Endodermal cell (in vitro differentiated cells): ENCODE results near the gene VSTM2B. TPM values are rescaled to one million over a fixed set of nuclear protein-coding genes. Genes with fewer than 3 reads are reported as not detected.

Experiments
- DNase-seq: peaks from one replicate; pipeline ENCODE4 v3.0.0-alpha.2; 2017
- H3K27ac ChIP-seq: 2 replicates; pipeline ENCODE4 v1.5.1; 2013; ENCODE audit warnings: mild to moderate bottlenecking, low read depth, low read length, moderate library complexity
- H3K27me3 ChIP-seq: 2 replicates; pipeline ENCODE4 v1.6.1; 2013; ENCODE audit warnings: mild to moderate bottlenecking, low read length, moderate library complexity; ENCODE audit not compliant: insufficient read depth, control insufficient read depth, poor library complexity, severe bottlenecking
- H3K36me3 ChIP-seq: 2 replicates; pipeline ENCODE4 v1.7.0; 2013; ENCODE audit warnings: mild to moderate bottlenecking, low read length, moderate library complexity; ENCODE audit not compliant: control insufficient read depth, insufficient read depth
- H3K4me1 ChIP-seq: one replicate; pipeline ENCODE4 v1.7.0; 2013; ENCODE audit warnings: low read length; ENCODE audit not compliant: control insufficient read depth, insufficient read depth
- H3K4me3 ChIP-seq: 2 replicates; pipeline ENCODE4 v1.5.1; 2013; ENCODE audit warnings: mild to moderate bottlenecking, low read length, moderate library complexity
- H3K9ac ChIP-seq: 2 replicates; pipeline ENCODE4 v1.6.1; 2013; ENCODE audit warnings: mild to moderate bottlenecking, low read length, moderate library complexity; ENCODE audit not compliant: poor library complexity, severe bottlenecking; ENCODE audit errors: extremely low read depth
- H3K9me3 ChIP-seq: 2 replicates; pipeline ENCODE4 v1.6.1; 2013; ENCODE audit warnings: mild to moderate bottlenecking, low read length, moderate library complexity; ENCODE audit not compliant: control insufficient read depth
- H3K27ac Mint-ChIP-seq: 2 replicates; pipeline ENCODE4 v1.8.0; 2020; ENCODE audit warnings: mixed read lengths
- H3K27me3 Mint-ChIP-seq: 2 replicates; pipeline ENCODE4 v1.8.0; 2021; ENCODE audit warnings: mild to moderate bottlenecking, mixed read lengths; ENCODE audit not compliant: insufficient read depth
- H3K36me3 Mint-ChIP-seq: 2 replicates; pipeline ENCODE4 v1.8.0; 2020; ENCODE audit warnings: low read depth, mixed read lengths
- H3K4me1 Mint-ChIP-seq: 2 replicates; pipeline ENCODE4 v1.8.0; 2020; ENCODE audit warnings: mixed read lengths
- H3K4me3 Mint-ChIP-seq: 2 replicates; pipeline ENCODE4 v1.8.0; 2020; ENCODE audit warnings: mild to moderate bottlenecking, moderate library complexity, mixed read lengths
- H3K9me3 Mint-ChIP-seq: 2 replicates; pipeline ENCODE4 v1.8.0; 2020; ENCODE audit warnings: mild to moderate bottlenecking, mixed read lengths
- WGBS, 2 experiments: methylation state at CpG; one replicate each; pipeline versions ENCODE4 v1.1.5 to v1.1.7; 2013; ENCODE audit warnings: missing lambda C conversion rate in 2 of 2, mixed read lengths in 1 of 2; ENCODE audit not compliant: insufficient coverage in 1 of 2, insufficient read length in 1 of 2; 5-methylcytosine and 5-hydroxymethylcytosine counted together
- total RNA-seq, 2 donors: library from RNA; stranded (reverse); fragmentation: NEBNext Ultra II Directional in 1 of 2; extraction: Animal tissue kit (Norgen Biotek cat#: 25700) in 1 of 2; gene quantifications; 2 replicates in 1 of 2; 3 replicates in 1 of 2; pipeline ENCODE4 v1.2.1, GENCODE V29; 2021
- TF ChIP-seq, protein P1 (sequence below): fragments of 200-600 bp; sonication (generic); conservative IDR thresholded peaks from 2 replicates; pipeline ENCODE4 v1.5.0; 2021; ENCODE audit warnings: antibody characterized with exemption, mild to moderate bottlenecking

VSTM2B gene
- total RNA-seq, 2 donors from 2014 or later: 0.18 TPM; not detected in 1

DNA sequence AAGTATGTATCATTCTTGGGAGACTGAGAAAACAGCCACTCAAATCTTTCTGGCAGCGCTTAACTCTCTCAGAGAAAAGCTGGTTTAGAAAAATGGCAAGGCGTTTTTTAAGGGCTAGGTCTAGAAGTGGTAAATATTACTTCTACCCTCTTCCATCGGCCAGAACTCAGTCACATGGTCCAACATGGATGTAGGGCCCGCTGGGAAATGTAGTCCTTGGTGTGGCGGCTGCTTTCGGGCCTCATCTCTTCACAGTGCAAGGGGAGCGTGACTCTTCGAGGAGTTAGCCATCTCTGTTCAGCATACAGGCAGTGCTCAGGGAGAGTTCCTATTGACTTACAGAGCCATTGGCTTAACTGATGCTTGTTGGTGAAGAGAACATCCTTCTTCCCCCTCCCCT, 6.3 kb downstream of the VSTM2B start:
- Mint-ChIP-seq H3K4me1 (peaks cover 4% of the 10 kb centered on the region), H3K27ac (no peak overlapping the region), H3K4me3 (no peak overlapping the region), H3K27me3 (peaks cover 63% of the 10 kb centered on the region), H3K9me3 (peaks cover 8% of the 10 kb centered on the region), H3K36me3 (no peaks in the 10 kb centered on the region)
- no peaks in the 10 kb centered on the region for H3K36me3 ChIP-seq
- TF ChIP-seq, protein P1, sequence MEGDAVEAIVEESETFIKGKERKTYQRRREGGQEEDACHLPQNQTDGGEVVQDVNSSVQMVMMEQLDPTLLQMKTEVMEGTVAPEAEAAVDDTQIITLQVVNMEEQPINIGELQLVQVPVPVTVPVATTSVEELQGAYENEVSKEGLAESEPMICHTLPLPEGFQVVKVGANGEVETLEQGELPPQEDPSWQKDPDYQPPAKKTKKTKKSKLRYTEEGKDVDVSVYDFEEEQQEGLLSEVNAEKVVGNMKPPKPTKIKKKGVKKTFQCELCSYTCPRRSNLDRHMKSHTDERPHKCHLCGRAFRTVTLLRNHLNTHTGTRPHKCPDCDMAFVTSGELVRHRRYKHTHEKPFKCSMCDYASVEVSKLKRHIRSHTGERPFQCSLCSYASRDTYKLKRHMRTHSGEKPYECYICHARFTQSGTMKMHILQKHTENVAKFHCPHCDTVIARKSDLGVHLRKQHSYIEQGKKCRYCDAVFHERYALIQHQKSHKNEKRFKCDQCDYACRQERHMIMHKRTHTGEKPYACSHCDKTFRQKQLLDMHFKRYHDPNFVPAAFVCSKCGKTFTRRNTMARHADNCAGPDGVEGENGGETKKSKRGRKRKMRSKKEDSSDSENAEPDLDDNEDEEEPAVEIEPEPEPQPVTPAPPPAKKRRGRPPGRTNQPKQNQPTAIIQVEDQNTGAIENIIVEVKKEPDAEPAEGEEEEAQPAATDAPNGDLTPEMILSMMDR: no peak
- no peak overlapping the region for H3K9ac ChIP-seq
- no peak overlapping the region for H3K27ac ChIP-seq
- peaks cover 63% of the 10 kb centered on the region for H3K27me3 ChIP-seq
- H3K4me3 ChIP-seq: no peak overlapping the region
- DNase-seq: peak; percentile 64
- H3K9me3 ChIP-seq: no peaks in the 10 kb centered on the region
- H3K4me1 ChIP-seq: no peaks in the 10 kb centered on the region
- 75 to 86% methylated on average over 4 to 8 of the region's 8 CpGs for WGBS, 2 experiments

DNA sequence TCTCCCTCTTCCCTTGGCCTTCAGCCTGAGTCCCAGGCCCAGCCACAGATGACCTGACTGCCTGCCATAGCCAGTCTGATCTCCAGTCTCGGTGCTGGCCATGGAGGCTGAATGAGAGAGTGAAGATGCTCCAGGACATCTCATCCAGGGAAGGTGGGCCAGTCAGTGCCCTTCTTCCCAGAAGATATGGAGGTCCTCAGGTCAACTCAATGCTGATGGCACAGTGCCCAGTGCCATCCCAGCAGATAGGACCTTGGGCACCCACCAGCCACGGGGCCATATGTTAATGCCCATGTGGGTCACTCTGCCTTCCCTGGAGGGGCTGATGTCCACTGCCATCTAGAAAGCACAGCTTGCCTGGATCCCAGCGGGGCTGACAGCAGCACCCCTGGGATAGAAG, 7.2 kb downstream of the VSTM2B start:
- Mint-ChIP-seq H3K4me3 (no peak overlapping the region), H3K27me3 (peaks cover 59% of the 10 kb centered on the region), H3K36me3 (no peaks in the 10 kb centered on the region), H3K4me1 (peaks cover 4% of the 10 kb centered on the region), H3K27ac (no peak overlapping the region), H3K9me3 (peaks cover 8% of the 10 kb centered on the region)
- H3K9ac ChIP-seq: no peak overlapping the region
- no peak for DNase-seq
- no peaks in the 10 kb centered on the region for H3K36me3 ChIP-seq
- TF ChIP-seq, protein P1: no peak
- no peaks in the 10 kb centered on the region for H3K4me1 ChIP-seq
- 89 to 100% methylated on average over 3 of the region's 3 CpGs for WGBS, 2 experiments
- no peak overlapping the region for H3K27ac ChIP-seq
- H3K9me3 ChIP-seq: no peaks in the 10 kb centered on the region
- H3K4me3 ChIP-seq: no peak overlapping the region
- peaks cover 56% of the 10 kb centered on the region for H3K27me3 ChIP-seq

DNA sequence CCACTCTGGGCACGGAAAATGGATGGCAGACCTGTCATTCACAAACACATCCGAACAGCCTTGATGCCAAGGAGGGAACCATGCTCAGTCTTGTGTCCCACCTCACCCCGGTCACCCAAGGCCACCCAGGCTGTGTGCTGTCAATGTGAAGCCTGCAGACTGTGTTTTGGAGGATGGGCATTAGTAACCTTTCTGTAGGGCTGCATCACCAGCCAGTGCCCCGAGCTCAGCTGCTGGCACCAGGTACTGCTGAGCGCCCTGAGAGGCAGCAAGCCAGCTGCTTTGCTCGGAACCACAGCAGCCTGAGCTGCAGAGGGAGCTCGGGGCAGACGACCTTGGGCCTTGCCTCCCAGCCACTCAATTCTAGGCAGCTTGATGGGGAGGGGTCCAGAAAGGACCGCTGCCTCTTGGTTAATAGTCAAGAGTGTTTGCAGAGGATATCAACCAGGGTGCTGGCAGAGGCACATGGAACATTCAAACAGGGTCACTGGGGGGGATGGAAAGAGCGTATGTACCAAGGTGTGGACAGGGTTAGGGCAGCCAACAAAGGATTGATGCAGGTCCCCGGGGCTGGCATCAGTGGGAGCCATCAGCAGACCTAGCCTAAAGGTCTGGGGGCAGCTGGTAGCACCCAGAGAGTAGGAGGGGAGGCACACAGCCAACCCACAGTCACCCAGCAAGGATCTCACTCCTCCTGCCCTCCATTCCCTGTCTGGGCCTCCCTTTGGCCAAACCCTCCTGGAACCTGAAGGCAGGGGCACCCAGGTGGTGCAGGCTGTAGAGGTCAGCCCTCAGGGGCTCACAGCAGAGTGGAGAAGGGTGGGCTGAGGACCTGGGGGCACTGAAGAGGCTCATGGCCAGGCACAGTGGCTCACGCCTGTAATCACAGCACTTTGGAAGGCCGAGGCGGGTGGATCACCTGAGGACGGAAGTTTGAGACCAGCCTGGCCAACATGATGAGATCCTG, 8.1 kb downstream of the VSTM2B start:
- Mint-ChIP-seq H3K36me3 (no peaks in the 10 kb centered on the region), H3K9me3 (peaks cover 8% of the 10 kb centered on the region), H3K4me1 (peaks cover 4% of the 10 kb centered on the region), H3K27me3 (peaks cover 57% of the 10 kb centered on the region), H3K27ac (no peak overlapping the region), H3K4me3 (no peak overlapping the region)
- no peak for DNase-seq
- Histone ChIP-seq H3K9ac (no peak overlapping the region), H3K27ac (no peak overlapping the region), H3K9me3 (no peaks in the 10 kb centered on the region), H3K4me3 (no peak overlapping the region), H3K4me1 (no peaks in the 10 kb centered on the region), H3K27me3 (peaks cover 54% of the 10 kb centered on the region), H3K36me3 (no peaks in the 10 kb centered on the region)
- TF ChIP-seq, protein P1: no peak
- 87 to 94% methylated on average over 6 to 15 of the region's 15 CpGs for WGBS, 2 experiments
